Central memory CD8-positive, alpha-beta T cell (primary cell): ENCODE results near the gene ACTN3.
"Not testable (repeated sequence)": the region's sequence is repeated elsewhere in the genome, so short reads cannot be mapped to it uniquely, and the experiment has no call there.

Experiments used
- ATAC-seq: fragments of 150-1000 bp; cut with Tn5 transposase; replicated peaks from 2 replicates; pipeline ENCODE4 v1.10.0; 2022; ENCODE audit warnings: mild to moderate bottlenecking, moderate FRiP score, moderate number of reproducible peaks; ENCODE audit not compliant: poor library complexity, severe bottlenecking; ENCODE audit errors: extremely low read depth
- DNase-seq, 2 donors: peaks; one replicate each; pipeline ENCODE4 v3.0.0; 2021; ENCODE audit warnings: low spot score in 2 of 2
- H3K27ac Mint-ChIP-seq: one replicate; pipeline ENCODE4 v1.8.0; 2022; ENCODE audit warnings: low read depth, mild to moderate bottlenecking, moderate library complexity, mixed read lengths
- H3K27me3 Mint-ChIP-seq: one replicate; pipeline ENCODE4 v1.8.0; 2022; ENCODE audit warnings: mixed read lengths
- H3K36me3 Mint-ChIP-seq: one replicate; pipeline ENCODE4 v1.8.0; 2022; ENCODE audit warnings: mild to moderate bottlenecking, moderate library complexity, mixed read lengths; ENCODE audit not compliant: insufficient read depth
- H3K4me1 Mint-ChIP-seq: one replicate; pipeline ENCODE4 v1.8.0; 2022; ENCODE audit warnings: mixed read lengths
- H3K4me3 Mint-ChIP-seq: one replicate; pipeline ENCODE4 v1.8.0; 2022; ENCODE audit warnings: mild to moderate bottlenecking, moderate library complexity, mixed read lengths
- H3K9me3 Mint-ChIP-seq: one replicate; pipeline ENCODE4 v1.8.0; 2022; ENCODE audit warnings: mixed read lengths

The ACTN3 gene

GRCh38 chr11:66531841-66532240 is 14.9 kb upstream of the ACTN3 start:
- no peak overlapping the region for H3K4me3 Mint-ChIP-seq
- DNase-seq (no peak), ATAC-seq (no peak)
- peaks cover 16% of the 10 kb centered on the region for H3K4me1 Mint-ChIP-seq
- no peak overlapping the region for H3K27ac Mint-ChIP-seq
- peaks cover 26% of the 10 kb centered on the region for H3K36me3 Mint-ChIP-seq
- H3K27me3 Mint-ChIP-seq = no peaks in the 10 kb centered on the region
- no peaks in the 10 kb centered on the region for H3K9me3 Mint-ChIP-seq

- H3K27ac Mint-ChIP-seq = peak overlapping the region; percentile 20
- H3K36me3 Mint-ChIP-seq = peaks cover 31% of the 10 kb centered on the region
- ATAC-seq (no peak), DNase-seq (no peak)
- peaks cover 16% of the 10 kb centered on the region for H3K4me1 Mint-ChIP-seq
- H3K27me3 Mint-ChIP-seq = no peaks in the 10 kb centered on the region
- H3K4me3 Mint-ChIP-seq = no peak overlapping the region
- H3K9me3 Mint-ChIP-seq = no peaks in the 10 kb centered on the region
Observed at GRCh38 chr11:66532784-66533183, 13.9 kb upstream of the ACTN3 start.

- ATAC-seq (no peak), DNase-seq (no peak)
- peaks cover 39% of the 10 kb centered on the region for H3K36me3 Mint-ChIP-seq
- H3K27ac Mint-ChIP-seq = no peak overlapping the region
- no peaks in the 10 kb centered on the region for H3K9me3 Mint-ChIP-seq
- no peaks in the 10 kb centered on the region for H3K27me3 Mint-ChIP-seq
- H3K4me3 Mint-ChIP-seq = no peak overlapping the region
- peaks cover 40% of the 10 kb centered on the region for H3K4me1 Mint-ChIP-seq
Observed at GRCh38 chr11:66539170-66539869, 7.4 kb upstream of the ACTN3 start.

- ATAC-seq (no peak), DNase-seq (no peak)
- H3K4me1 Mint-ChIP-seq = peaks cover 42% of the 10 kb centered on the region
- H3K4me3 Mint-ChIP-seq = no peak overlapping the region
- H3K27ac Mint-ChIP-seq = no peak overlapping the region
- H3K27me3 Mint-ChIP-seq = no peaks in the 10 kb centered on the region
- H3K36me3 Mint-ChIP-seq = peaks cover 38% of the 10 kb centered on the region
- no peaks in the 10 kb centered on the region for H3K9me3 Mint-ChIP-seq
Observed at GRCh38 chr11:66539870-66540213, 6.9 kb upstream of the ACTN3 start.

GRCh38 chr11:66540598-66540997 is 6.1 kb upstream of the ACTN3 start:
- H3K9me3 Mint-ChIP-seq, ATAC-seq, H3K27ac Mint-ChIP-seq, DNase-seq, H3K27me3 Mint-ChIP-seq, H3K4me3 Mint-ChIP-seq: not testable (repeated sequence)
- H3K4me1 Mint-ChIP-seq = peaks cover 45% of the 10 kb centered on the region
- H3K36me3 Mint-ChIP-seq = peaks cover 34% of the 10 kb centered on the region

GRCh38 chr11:66541892-66542291 is 4.8 kb upstream of the ACTN3 start:
- no peak for ATAC-seq
- H3K4me3 Mint-ChIP-seq = peak overlapping the region; percentile 16
- DNase-seq = no peak
- no peaks in the 10 kb centered on the region for H3K9me3 Mint-ChIP-seq
- peak overlapping the region; percentile 82 for H3K27ac Mint-ChIP-seq
- H3K4me1 Mint-ChIP-seq = peaks cover 42% of the 10 kb centered on the region
- H3K36me3 Mint-ChIP-seq = peaks cover 26% of the 10 kb centered on the region
- no peaks in the 10 kb centered on the region for H3K27me3 Mint-ChIP-seq

GRCh38 chr11:66542362-66542761 is 4.3 kb upstream of the ACTN3 start:
- Mint-ChIP-seq H3K4me1 (peaks cover 42% of the 10 kb centered on the region), H3K27me3 (no peaks in the 10 kb centered on the region), H3K27ac (peak overlapping the region; percentile 82), H3K4me3 (peak overlapping the region; percentile 6), H3K9me3 (no peaks in the 10 kb centered on the region), H3K36me3 (peaks cover 21% of the 10 kb centered on the region)
- ATAC-seq = no peak
- no peak for DNase-seq

GRCh38 chr11:66543263-66544107 is 3.2 kb upstream of the ACTN3 start:
- peaks cover 42% of the 10 kb centered on the region for H3K4me1 Mint-ChIP-seq

GRCh38 chr11:66544952-66545351 is 1.8 kb upstream of the ACTN3 start:
- H3K9me3 Mint-ChIP-seq, H3K27me3 Mint-ChIP-seq, DNase-seq, ATAC-seq: not testable (repeated sequence)
- Mint-ChIP-seq H3K36me3 (peaks cover 21% of the 10 kb centered on the region), H3K4me1 (peaks cover 42% of the 10 kb centered on the region), H3K27ac (peak overlapping the region; percentile 84), H3K4me3 (peak overlapping the region; percentile 82)

More at GRCh38 chr11:66543263-66544107, 3.2 kb upstream of the ACTN3 start:
- peaks cover 21% of the 10 kb centered on the region for H3K36me3 Mint-ChIP-seq
- H3K4me3 Mint-ChIP-seq = peak overlapping the region; percentile 82
- ATAC-seq (peak; percentile 81), DNase-seq (peak; percentile 52 to 71)
- H3K27me3 Mint-ChIP-seq = no peaks in the 10 kb centered on the region
- H3K9me3 Mint-ChIP-seq = no peaks in the 10 kb centered on the region
- H3K27ac Mint-ChIP-seq = peak overlapping the region; percentile 82

- Mint-ChIP-seq H3K27ac (peak within 1 kb of the TSS; percentile 84), H3K36me3 (peaks cover 17% of the 10 kb centered on the region), H3K4me3 (peak within 1 kb of the TSS; percentile 82), H3K27me3 (no peaks in the 10 kb centered on the region), H3K9me3 (no peaks in the 10 kb centered on the region), H3K4me1 (peaks cover 42% of the 10 kb centered on the region)
- ATAC-seq (peak; percentile 75), DNase-seq (peak; percentile 72 to 80)
Observed at GRCh38 chr11:66545701-66546367, 869 bp upstream of the ACTN3 start, which contains the start of gene ZDHHC24. TSS of gene ZDHHC24 (minus strand) at chr11:66546048. CDS start at chr11:66546003, 45 bp downstream.

- ATAC-seq (no peak), DNase-seq (no peak)
- no peaks in the 10 kb centered on the region for H3K9me3 Mint-ChIP-seq
Observed at GRCh38 chr11:66546966-66547661, 411 bp downstream of the ACTN3 start.

GRCh38 chr11:66547662-66548009 is 933 bp downstream of the ACTN3 start:
- H3K27ac Mint-ChIP-seq = no peak overlapping the region
- DNase-seq (no peak), ATAC-seq (no peak)
- peaks cover 2% of the 10 kb centered on the region for H3K36me3 Mint-ChIP-seq
- H3K4me1 Mint-ChIP-seq = peaks cover 27% of the 10 kb centered on the region
- H3K27me3 Mint-ChIP-seq = no peaks in the 10 kb centered on the region
- H3K4me3 Mint-ChIP-seq = peak overlapping the region; percentile 82
- no peaks in the 10 kb centered on the region for H3K9me3 Mint-ChIP-seq

More at GRCh38 chr11:66546966-66547661, 411 bp downstream of the ACTN3 start:
- Mint-ChIP-seq H3K4me3 (peak overlapping the region; percentile 82), H3K27me3 (no peaks in the 10 kb centered on the region), H3K27ac (peak overlapping the region; percentile 84), H3K4me1 (peaks cover 32% of the 10 kb centered on the region), H3K36me3 (peaks cover 7% of the 10 kb centered on the region)
